GM23338 (cell line): ENCODE measurements around the gene YTHDF1.

ENCODE experiments used
- CTCF ChIP-seq, 2 experiments: fragments of 200-600 bp in 1 of 2; sonication (generic) in 1 of 2; conservative IDR thresholded peaks; 2 replicates each; pipeline versions ENCODE4 v1.5.1 to v1.6.1; 2016 to 2017; ENCODE audit warnings: antibody characterized with exemption in 2 of 2, low read depth in 2 of 2, mild to moderate bottlenecking in 2 of 2, moderate library complexity in 1 of 2
- EZH2 ChIP-seq: fragments of 200-600 bp; sonication (generic); IDR thresholded peaks from one replicate; pipeline ENCODE4 v1.8.0; 2017; ENCODE audit warnings: antibody characterized with exemption, mild to moderate bottlenecking, low read depth; ENCODE audit not compliant: unreplicated experiment
- EZH2phosphoT487 ChIP-seq: fragments of 200-600 bp; sonication (generic); IDR thresholded peaks from one replicate; pipeline ENCODE4 v1.8.1; 2018; ENCODE audit warnings: antibody characterized with exemption; ENCODE audit not compliant: unreplicated experiment

GRCh38 chr20:63178889-63179686 is 36.8 kb downstream of the YTHDF1 start:
- TF ChIP-seq CTCF (conservative IDR thresholded peaks at IDR 0.05; ENCODE audit: low read depth in 2 of 2) (peak; percentile 40 to 56; a peak in 3 of 4 replicates), EZH2phosphoT487 (no peak), EZH2 (no peak)
